Stomach (tissue), 9 donors: ENCODE data around the gene SARDH. TPM values are rescaled to one million over a fixed set of nuclear protein-coding genes. Genes with fewer than 3 reads are reported as not detected.

ENCODE experiments used
- DNase-seq, 2 donors: peaks; one replicate each; pipeline versions ENCODE4 v3.0.0 to v3.0.0-alpha.2; 2013 to 2019
- H3K27ac ChIP-seq, 5 donors: fragments of 200-600 bp in 4 of 5; sonication (generic) in 4 of 5; one replicate each; pipeline ENCODE4 v1.5.1; 2013 to 2019; ENCODE audit warnings: mild to moderate bottlenecking in 1 of 5, moderate library complexity in 1 of 5
- H3K27me3 ChIP-seq, 3 donors: fragments of 200-600 bp; sonication (generic); one replicate each; pipeline ENCODE4 v1.5.1; 2017 to 2019; ENCODE audit warnings: mixed run types in 1 of 3
- H3K36me3 ChIP-seq, 4 donors: fragments of 200-600 bp; sonication (generic); 1 replicate in 3 of 4; 2 replicates in 1 of 4; pipeline ENCODE4 v1.5.1; 2016 to 2019
- H3K4me1 ChIP-seq, 4 donors: fragments of 200-600 bp; sonication (generic); one replicate each; pipeline ENCODE4 v1.5.1; 2016 to 2019
- H3K4me3 ChIP-seq, 4 donors: fragments of 200-600 bp; sonication (generic) in 3 of 4; one replicate each; pipeline ENCODE4 v1.5.1; 2016 to 2019; ENCODE audit warnings: mild to moderate bottlenecking in 1 of 4
- H3K9me3 ChIP-seq, 4 donors: fragments of 200-600 bp; sonication (generic); one replicate each; pipeline ENCODE4 v1.5.1; 2016 to 2019
- CTCF ChIP-seq, 7 experiments: fragments of 450-650 bp in 4 of 7; fragments of 200-600 bp in 3 of 7; sonication (generic) in 3 of 7; IDR thresholded peaks; one replicate each; pipeline ENCODE4 v1.5.1; 2016 to 2019; ENCODE audit warnings: antibody characterized with exemption in 7 of 7, control low read depth in 2 of 7, mild to moderate bottlenecking in 1 of 7
- EP300 ChIP-seq: sonication (generic); formaldehyde crosslinking; IDR thresholded peaks from one replicate; pipeline ENCODE4 v1.6.1; 2017; ENCODE audit warnings: antibody characterized with exemption
- POLR2A ChIP-seq, 4 donors: fragments of 450-650 bp; IDR thresholded peaks; one replicate each; pipeline ENCODE4 v1.6.1; 2016; ENCODE audit warnings: antibody characterized with exemption in 4 of 4, control low read depth in 2 of 4, mild to moderate bottlenecking in 1 of 4, moderate library complexity in 1 of 4
- POLR2AphosphoS5 ChIP-seq, 3 donors: sonication (generic); formaldehyde crosslinking; IDR thresholded peaks; one replicate each; pipeline ENCODE4 v1.6.1; 2016; ENCODE audit warnings: antibody characterized with exemption in 3 of 3
- WGBS, 5 donors: extraction: QIAGEN DNeasy Blood & Tissue Kit in 3 of 5; methylation state at CpG; one replicate each; pipeline versions ENCODE4 v1.1.5 to v1.1.7; 2013 to 2018; 5-methylcytosine and 5-hydroxymethylcytosine counted together
- intact Hi-C: fragments of 100-400 bp; cut with DNase I; formaldehyde crosslinking; loops from one replicate; pipeline ENCODE4 v1.15.1; 2023; ENCODE audit warnings: low total_unique reads
- polyA plus RNA-seq, 3 donors: library from polyadenylated mRNA; stranded (reverse); fragments of 200-250 nt; gene quantifications; one replicate each; pipeline ENCODE4 v1.2.3, GENCODE V29; 2013
- total RNA-seq, 5 donors: library from RNA; depleted of rRNA; stranded (reverse); fragments of >200 nt; gene quantifications; one replicate each; pipeline versions ENCODE4 v1.1.0 to v1.2.3, GENCODE V29; 2014 to 2016
- donor health status: healthy with polysubstance abuse.
- donor health status: Bipolar disorder and iron deficiency.
- donor health status: healthy.

Gene SARDH
- total and polyA plus RNA-seq, 8 donors, result 0.76 to 15.2 (median 2.6) TPM; not detected in 1

- peak overlapping the region in 2 of 5 donors; percentile 12 to 14 for H3K27ac ChIP-seq
- 69 to 78% (median 71%) methylated on average over 17 of the region's 17 CpGs for WGBS, 5 donors
- peaks cover 0 to 15% (median 11%) of the 10 kb centered on the region in 4 donors for H3K4me1 ChIP-seq
- intact Hi-C loops, result no loop called here
- no peaks in the 10 kb centered on the region for H3K9me3 ChIP-seq
- peak in 1 of 2 donors; percentile 62 for DNase-seq
- H3K27me3 ChIP-seq, result peaks cover 0 to 16% (median 0%) of the 10 kb centered on the region in 3 donors
- H3K36me3 ChIP-seq, result no peaks in the 10 kb centered on the region
- H3K4me3 ChIP-seq, result no peak overlapping the region
- no peak for TF ChIP-seq POLR2A (IDR thresholded peaks at IDR 0.05)
- no peak for TF ChIP-seq CTCF (IDR thresholded peaks at IDR 0.05)
- TF ChIP-seq EP300, result no peak
Observed at GRCh38 chr9:133707065-133707762, 30.9 kb downstream of the SARDH start.

GRCh38 chr9:133706307-133707050, 31.7 kb downstream of the SARDH start:
- peaks cover 0 to 18% (median 14%) of the 10 kb centered on the region in 4 donors for H3K4me1 ChIP-seq
- intact Hi-C loops, result no loop called here
- H3K36me3 ChIP-seq, result no peaks in the 10 kb centered on the region
- H3K4me3 ChIP-seq, result no peak overlapping the region
- DNase-seq, result no peak
- 51 to 78% (median 71%) methylated on average over 10 to 12 of the region's 12 CpGs for WGBS, 5 donors
- peak overlapping the region in 1 of 5 donors; percentile 12 for H3K27ac ChIP-seq
- peaks cover 0 to 23% (median 0%) of the 10 kb centered on the region in 3 donors for H3K27me3 ChIP-seq
- TF ChIP-seq POLR2AphosphoS5 (IDR thresholded peaks at IDR 0.05) (no peak), POLR2A (IDR thresholded peaks at IDR 0.05) (no peak), EP300 (no peak), CTCF (IDR thresholded peaks at IDR 0.05) (no peak)
- H3K9me3 ChIP-seq, result no peaks in the 10 kb centered on the region

GRCh38 chr9:133705576-133705975, 32.6 kb downstream of the SARDH start:
- TF ChIP-seq POLR2A (IDR thresholded peaks at IDR 0.05), result no peak
- no peak for TF ChIP-seq POLR2AphosphoS5 (IDR thresholded peaks at IDR 0.05)
- no peak for TF ChIP-seq CTCF (IDR thresholded peaks at IDR 0.05)
- TF ChIP-seq EP300, result no peak
- DNase-seq, result no peak
- H3K27me3 ChIP-seq, result peaks cover 0 to 27% (median 0%) of the 10 kb centered on the region in 3 donors
- H3K4me3 ChIP-seq, result no peak overlapping the region
- 80 to 90% (median 84%) methylated on average over 10 of the region's 10 CpGs for WGBS, 5 donors
- intact Hi-C loops, result no loop called here
- H3K36me3 ChIP-seq, result no peaks in the 10 kb centered on the region
- peaks cover 0 to 18% (median 14%) of the 10 kb centered on the region in 4 donors for H3K4me1 ChIP-seq
- H3K27ac ChIP-seq, result no peak overlapping the region
- H3K9me3 ChIP-seq, result no peaks in the 10 kb centered on the region

- Histone ChIP-seq H3K27me3 (peaks cover 0 to 27% (median 0%) of the 10 kb centered on the region in 3 donors), H3K27ac (no peak overlapping the region), H3K4me3 (no peak overlapping the region), H3K9me3 (no peaks in the 10 kb centered on the region), H3K36me3 (no peaks in the 10 kb centered on the region), H3K4me1 (peaks cover 0 to 18% (median 14%) of the 10 kb centered on the region in 4 donors)
- intact Hi-C loops, result no loop called here
- WGBS, 5 donors, result 88 to 93% (median 90%) methylated on average over 22 to 23 of the region's 23 CpGs
- TF ChIP-seq POLR2AphosphoS5 (IDR thresholded peaks at IDR 0.05) (no peak), EP300 (no peak), POLR2A (IDR thresholded peaks at IDR 0.05) (no peak), CTCF (IDR thresholded peaks at IDR 0.05) (no peak)
- no peak for DNase-seq
Observed at GRCh38 chr9:133704711-133705181, 33.4 kb downstream of the SARDH start.
